BE2C (cell line): ENCODE data around the gene CUL9.

Source experiments
- DNase-seq: peaks from one replicate; pipeline ENCODE4 v3.0.0-alpha.2; 2020
- H3K27me3 ChIP-seq: fragments of 250-450 bp; sonication (Bioruptor Pico); 2 replicates; pipeline ENCODE4 v1.5.1; 2020; ENCODE audit warnings: mild to moderate bottlenecking
- H3K36me3 ChIP-seq: fragments of 250-450 bp; sonication (Bioruptor Pico); 2 replicates; pipeline ENCODE4 v1.5.1; 2020; ENCODE audit warnings: mild to moderate bottlenecking
- H3K4me1 ChIP-seq: fragments of 250-450 bp; sonication (Bioruptor Pico); 2 replicates; pipeline ENCODE4 v1.5.1; 2020
- H3K4me3 ChIP-seq: 2 replicates; pipeline ENCODE4 v1.5.1; 2011; ENCODE audit warnings: low read depth, low read length
- H3K9me3 ChIP-seq: fragments of 250-450 bp; sonication (Bioruptor Pico); 2 replicates; pipeline ENCODE4 v1.5.1; 2020
- TF ChIP-seq, protein P1 (sequence below): IDR thresholded peaks from 2 replicates; pipeline ENCODE4 v1.5.1; 2012; ENCODE audit warnings: mild to moderate bottlenecking, low read depth, low read length

The CUL9 gene

DNA sequence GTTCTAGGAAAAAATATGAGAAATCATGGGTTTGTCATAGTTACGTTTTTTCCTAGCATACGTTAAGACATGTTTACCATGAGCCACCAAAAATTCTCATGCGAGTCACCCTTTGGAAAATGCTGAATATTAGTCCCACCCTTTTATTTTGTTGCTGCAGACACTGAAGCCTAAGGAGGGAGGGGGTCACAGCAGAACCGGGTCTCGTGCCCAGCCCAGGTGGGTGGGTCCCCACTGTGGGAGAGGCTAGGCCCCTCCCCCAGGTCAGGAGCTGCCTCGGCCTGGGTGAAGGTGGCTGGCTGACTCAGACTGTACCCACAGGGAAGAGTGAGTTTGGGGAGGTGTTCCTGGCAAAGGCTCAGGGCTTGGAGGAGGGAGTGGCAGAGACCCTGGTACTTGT is 37.1 kb upstream of the CUL9 start:
- Histone ChIP-seq H3K27me3 (no peaks in the 10 kb centered on the region), H3K36me3 (peaks cover 28% of the 10 kb centered on the region), H3K4me3 (no peak overlapping the region), H3K9me3 (no peaks in the 10 kb centered on the region), H3K4me1 (peaks cover 10% of the 10 kb centered on the region; the same call in 1 of the 2 replicates)
- TF ChIP-seq, protein P1, sequence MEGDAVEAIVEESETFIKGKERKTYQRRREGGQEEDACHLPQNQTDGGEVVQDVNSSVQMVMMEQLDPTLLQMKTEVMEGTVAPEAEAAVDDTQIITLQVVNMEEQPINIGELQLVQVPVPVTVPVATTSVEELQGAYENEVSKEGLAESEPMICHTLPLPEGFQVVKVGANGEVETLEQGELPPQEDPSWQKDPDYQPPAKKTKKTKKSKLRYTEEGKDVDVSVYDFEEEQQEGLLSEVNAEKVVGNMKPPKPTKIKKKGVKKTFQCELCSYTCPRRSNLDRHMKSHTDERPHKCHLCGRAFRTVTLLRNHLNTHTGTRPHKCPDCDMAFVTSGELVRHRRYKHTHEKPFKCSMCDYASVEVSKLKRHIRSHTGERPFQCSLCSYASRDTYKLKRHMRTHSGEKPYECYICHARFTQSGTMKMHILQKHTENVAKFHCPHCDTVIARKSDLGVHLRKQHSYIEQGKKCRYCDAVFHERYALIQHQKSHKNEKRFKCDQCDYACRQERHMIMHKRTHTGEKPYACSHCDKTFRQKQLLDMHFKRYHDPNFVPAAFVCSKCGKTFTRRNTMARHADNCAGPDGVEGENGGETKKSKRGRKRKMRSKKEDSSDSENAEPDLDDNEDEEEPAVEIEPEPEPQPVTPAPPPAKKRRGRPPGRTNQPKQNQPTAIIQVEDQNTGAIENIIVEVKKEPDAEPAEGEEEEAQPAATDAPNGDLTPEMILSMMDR = no peak
- DNase-seq = no peak

DNA sequence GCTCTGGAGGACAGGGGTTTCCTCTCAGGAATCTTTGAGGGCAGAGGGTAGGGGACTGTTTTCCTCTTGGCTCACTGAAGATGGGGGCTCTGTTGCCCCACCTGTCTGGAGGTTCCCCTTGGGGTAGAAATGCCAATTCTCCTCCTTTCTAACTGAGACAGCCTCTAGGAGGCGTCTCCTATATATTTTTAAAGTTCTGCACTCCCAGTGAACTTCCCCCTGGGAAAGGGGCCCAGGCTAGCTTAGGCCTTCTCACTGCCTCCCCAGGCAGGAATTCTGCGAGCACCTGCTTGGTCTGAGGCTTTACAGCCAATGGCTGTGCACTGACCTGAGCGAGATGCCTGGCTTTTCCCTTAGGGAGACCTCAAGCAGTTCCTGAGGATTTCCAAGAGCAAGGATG is 35.7 kb upstream of the CUL9 start:
- DNase-seq = no peak
- Histone ChIP-seq H3K9me3 (no peaks in the 10 kb centered on the region), H3K36me3 (peaks cover 28% of the 10 kb centered on the region), H3K4me1 (peaks cover 10% of the 10 kb centered on the region; the same call in 1 of the 2 replicates), H3K4me3 (no peak overlapping the region), H3K27me3 (no peaks in the 10 kb centered on the region)
- TF ChIP-seq, protein P1 = no peak

DNA sequence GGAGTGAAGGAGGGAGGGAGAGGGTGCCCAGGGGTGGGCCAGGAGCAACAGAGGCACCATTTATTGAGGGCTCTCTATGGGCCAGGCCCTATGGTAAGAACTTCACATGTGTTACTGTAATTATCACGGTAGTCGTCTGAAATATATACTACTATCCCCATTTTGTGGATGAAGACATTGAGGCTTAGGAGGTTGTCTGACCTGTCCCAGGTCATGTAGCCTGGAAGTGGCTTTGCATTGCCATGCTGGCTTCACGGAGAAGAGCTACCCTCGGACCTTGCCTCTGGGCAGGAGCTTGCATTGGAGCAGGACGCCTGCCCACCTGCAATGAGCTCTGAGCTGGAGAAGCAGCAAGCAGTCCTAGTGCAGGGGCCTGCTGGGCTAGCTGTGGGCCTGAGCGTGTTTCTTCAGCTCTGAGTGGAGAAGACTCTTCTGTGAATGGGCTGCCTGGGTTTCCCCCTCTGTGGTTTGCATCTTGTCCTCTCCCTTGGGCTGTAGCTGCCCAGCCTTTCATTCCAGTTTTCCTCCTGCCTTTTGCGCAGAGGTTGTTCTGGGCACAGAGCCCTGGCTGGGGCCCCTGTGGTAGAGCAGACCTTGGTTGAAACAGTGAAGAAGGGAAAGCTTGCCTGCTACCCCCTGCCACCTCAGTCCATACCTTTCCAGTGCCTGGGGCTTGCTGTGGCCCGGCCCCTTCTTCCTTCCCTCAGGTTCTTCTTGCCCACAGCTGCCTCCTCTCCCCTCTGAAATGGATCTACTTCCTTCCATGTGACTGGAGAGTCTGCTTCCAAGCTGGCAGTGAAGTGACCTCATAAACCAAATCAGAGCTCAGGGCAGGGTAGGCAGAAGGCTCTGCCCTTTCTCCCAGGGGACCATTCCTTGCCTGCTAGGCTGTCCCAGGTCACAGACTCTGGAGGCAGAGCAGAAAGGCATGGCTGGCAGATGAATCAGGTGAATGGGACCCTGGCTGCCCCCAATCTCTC is 35.0 kb upstream of the CUL9 start:
- Histone ChIP-seq H3K4me3 (no peak overlapping the region), H3K9me3 (no peaks in the 10 kb centered on the region), H3K36me3 (peaks cover 24% of the 10 kb centered on the region), H3K27me3 (no peaks in the 10 kb centered on the region), H3K4me1 (peaks cover 10% of the 10 kb centered on the region; the same call in 1 of the 2 replicates)
- TF ChIP-seq, protein P1 = no peak
- no peak for DNase-seq

- Histone ChIP-seq H3K36me3 (peaks cover 22% of the 10 kb centered on the region), H3K9me3 (no peaks in the 10 kb centered on the region), H3K4me3 (no peak overlapping the region), H3K4me1 (peaks cover 9% of the 10 kb centered on the region; the same call in 1 of the 2 replicates), H3K27me3 (no peaks in the 10 kb centered on the region)
- DNase-seq = no peak
- TF ChIP-seq, protein P1 = no peak
These were observed 34.1 kb upstream of the CUL9 start for GRCh38 chr6:43147691-43148477.

- Histone ChIP-seq H3K9me3 (no peaks in the 10 kb centered on the region), H3K4me3 (no peak overlapping the region), H3K36me3 (peaks cover 27% of the 10 kb centered on the region), H3K4me1 (0 out of 2 replicates have a peak, but pooled peaks cover 2% of the 10 kb centered on the region), H3K27me3 (no peaks in the 10 kb centered on the region)
- no peak for DNase-seq
- TF ChIP-seq, protein P1 = no peak
These were observed 32.7 kb upstream of the CUL9 start for GRCh38 chr6:43149265-43149664.
